ENCODE results near the gene RNF103. TPM values are rescaled to one million over a fixed set of nuclear protein-coding genes. Genes with fewer than 3 reads are reported as not detected.

The RNF103 gene
- total and polyA plus RNA-seq, 4 experiments from 2014 or later: 1.8 to 35.0 (median 20.0) TPM

DNA sequence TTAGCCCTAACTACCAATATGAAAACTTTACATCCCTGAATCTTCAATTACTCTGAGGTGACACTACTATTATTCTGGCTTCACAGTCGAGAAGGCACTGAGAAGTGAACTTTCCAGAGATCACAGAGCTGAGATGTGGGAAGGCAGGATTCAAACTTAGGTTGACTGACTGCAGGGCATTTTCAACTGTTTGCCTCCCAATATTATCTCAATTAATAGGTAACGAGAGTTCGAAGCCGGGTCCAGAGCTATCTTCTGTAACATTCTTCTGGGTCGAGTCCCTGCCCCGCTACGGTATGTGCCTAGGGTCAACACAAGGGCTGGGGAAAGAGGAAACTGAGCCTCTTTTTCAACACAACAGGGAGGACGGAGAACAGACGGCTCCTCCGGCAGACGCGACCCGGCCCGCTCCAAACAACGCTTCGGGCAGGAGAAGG lies 61.2 kb downstream of the RNF103 start:
- Mint-ChIP-seq H3K9me3 (no peaks in the 10 kb centered on the region), H3K4me3 (peak overlapping the region; percentile 95 to 98 (median 98)), H3K27me3 (peaks cover 0 to 4% of the 10 kb centered on the region in 2 donors), H3K36me3 (peaks cover 0 to 21% of the 10 kb centered on the region in 2 donors), H3K4me1 (peaks cover 0 to 38% (median 31%) of the 10 kb centered on the region in 4 donors), H3K27ac (peak overlapping the region; percentile 94 to 99 (median 99))
- POLR2A ChIA-PET (ENCODE audit: partially characterized antibody): interaction anchor here (0.6 to 6.1 kb wide), 9 partner anchors 9 to 120 kb away, joined by 3 to 61 read pairs (median 9); partner anchors contain the start of gene KDM3A
- intact Hi-C loops (cut with micrococcal nuclease): loop anchor here (5.0 kb wide), 1 partner anchor 365 kb away; the partner anchor contains the start of genes IMMT and MRPL35
- no peak for DNase-seq
- Histone ChIP-seq H3K4me3 (ENCODE audit: low read length in 2 of 2) (peak overlapping the region; percentile 85 to 91), H3K27me3 (ENCODE audit: insufficient read depth, low read length) (no peaks in the 10 kb centered on the region), H3K36me3 (ENCODE audit: insufficient read depth, low read length) (no peaks in the 10 kb centered on the region), H3K9me3 (ENCODE audit: control insufficient read depth in 1 of 2, low read length in 2 of 2) (no peaks in the 10 kb centered on the region), H3K27ac (ENCODE audit: low read depth, low read length) (peak overlapping the region; percentile 99), H3K4me1 (ENCODE audit: insufficient read depth, low read length) (peaks cover 43% of the 10 kb centered on the region)
- CTCF ChIA-PET (ENCODE audit: partially characterized antibody): no interaction called here

DNA sequence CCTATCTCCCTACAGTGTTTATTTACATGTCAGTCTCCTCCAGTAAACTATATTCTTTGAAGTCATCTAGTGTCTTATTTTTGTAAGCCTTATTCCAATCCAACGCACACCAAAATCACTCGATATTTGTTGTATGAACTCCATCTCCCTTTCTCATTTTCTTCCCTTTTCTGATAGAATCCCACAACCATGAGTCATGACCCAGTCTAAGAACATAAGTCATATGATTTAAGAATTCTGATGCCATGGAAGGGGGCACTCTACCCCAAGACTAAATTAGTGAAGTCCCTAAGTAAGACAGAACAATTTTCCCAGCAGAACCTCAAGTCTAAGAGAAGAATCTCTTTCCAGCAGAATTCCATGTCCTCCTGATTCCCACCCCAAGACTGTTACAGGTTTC lies 65.8 kb downstream of the RNF103 start:
- Mint-ChIP-seq H3K27ac (no peak overlapping the region), H3K27me3 (no peaks in the 10 kb centered on the region), H3K4me1 (peaks cover 27 to 52% (median 41%) of the 10 kb centered on the region in 4 donors), H3K36me3 (peaks cover 0 to 18% of the 10 kb centered on the region in 2 donors), H3K9me3 (peaks cover 0 to 1% (median 0%) of the 10 kb centered on the region in 8 donors), H3K4me3 (no peak overlapping the region)
- H3K4me3 ChIP-seq (ENCODE audit: low read length in 2 of 2): no peak overlapping the region
- no peaks in the 10 kb centered on the region for H3K36me3 ChIP-seq (ENCODE audit: insufficient read depth, low read length)
- ChIA-PET POLR2A (ENCODE audit: partially characterized antibody) (no interaction called here), CTCF (ENCODE audit: partially characterized antibody) (no interaction called here)
- no peaks in the 10 kb centered on the region for H3K27me3 ChIP-seq (ENCODE audit: insufficient read depth, low read length)
- H3K27ac ChIP-seq (ENCODE audit: low read depth, low read length): no peak overlapping the region
- DNase-seq: no peak
- no peaks in the 10 kb centered on the region for H3K9me3 ChIP-seq (ENCODE audit: control insufficient read depth in 1 of 2, low read length in 2 of 2)
- H3K4me1 ChIP-seq (ENCODE audit: insufficient read depth, low read length): peaks cover 68% of the 10 kb centered on the region
- intact Hi-C loops (cut with micrococcal nuclease): no loop called here

DNA sequence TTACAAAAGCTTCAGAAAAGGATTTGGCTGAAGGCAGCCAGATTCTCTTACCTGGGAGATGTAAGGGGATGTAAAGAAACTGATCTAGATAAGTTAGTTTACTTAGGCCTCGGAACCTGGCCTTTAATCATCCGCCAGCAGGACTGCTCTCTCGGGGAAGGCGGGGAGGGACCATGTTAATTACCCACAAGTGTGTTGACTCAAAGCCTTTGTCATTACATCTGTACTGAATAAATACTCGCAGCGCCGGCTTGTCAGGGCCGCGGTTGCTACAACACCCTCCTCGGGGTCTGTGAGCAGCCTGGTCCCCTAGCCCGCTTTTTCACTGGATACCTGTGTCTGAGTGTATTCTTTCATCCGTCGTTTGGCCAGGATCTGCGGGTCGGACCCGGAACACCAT lies 67.2 kb downstream of the RNF103 start:
- Histone ChIP-seq H3K27ac (ENCODE audit: low read depth, low read length) (no peak overlapping the region), H3K4me3 (ENCODE audit: low read length in 2 of 2) (no peak overlapping the region), H3K36me3 (ENCODE audit: insufficient read depth, low read length) (no peaks in the 10 kb centered on the region), H3K27me3 (ENCODE audit: insufficient read depth, low read length) (no peaks in the 10 kb centered on the region), H3K4me1 (ENCODE audit: insufficient read depth, low read length) (peaks cover 69% of the 10 kb centered on the region), H3K9me3 (ENCODE audit: control insufficient read depth in 1 of 2, low read length in 2 of 2) (no peaks in the 10 kb centered on the region)
- Mint-ChIP-seq H3K36me3 (peaks cover 3 to 14% of the 10 kb centered on the region in 2 donors), H3K9me3 (peaks cover 0 to 1% (median 0%) of the 10 kb centered on the region in 8 donors), H3K4me3 (no peak overlapping the region), H3K27me3 (no peaks in the 10 kb centered on the region), H3K27ac (no peak overlapping the region), H3K4me1 (peaks cover 39 to 54% (median 43%) of the 10 kb centered on the region in 4 donors)
- CTCF ChIA-PET (ENCODE audit: partially characterized antibody): interaction anchor here (1.2 to 1.4 kb wide), 2 partner anchors 27 to 38 kb away, joined by 3 to 4 read pairs; no protein-coding TSS in a partner anchor
- intact Hi-C loops (cut with micrococcal nuclease): no loop called here
- POLR2A ChIA-PET (ENCODE audit: partially characterized antibody): interaction anchor here (0.9 kb wide), 1 partner anchor 66 kb away, joined by 4 read pairs; no protein-coding TSS in a partner anchor
- no peak for DNase-seq

Other genes starting within 250 kb of the RNF103 start
- 100 to 1,000 TPM; 158 to 164 TPM for gene KDM3A, start 182.5 kb downstream of the RNF103 start, total RNA-seq
- gene KDM3A, start 182.5 kb downstream of the RNF103 start, polyA plus RNA-seq: 10 to 100 TPM; 17.2 to 40.1 TPM
- 10 to 100 TPM; 83.3 to 83.6 TPM for gene CHMP3, start 60.4 kb downstream of the RNF103 start, total RNA-seq
- 10 to 100 TPM; 78.5 to 81.3 TPM for gene CHMP3, start 60.4 kb downstream of the RNF103 start, polyA plus RNA-seq
- gene RMND5A, start 96.4 kb upstream of the RNF103 start, total RNA-seq: 10 to 100 TPM; 37.1 to 37.4 TPM
- gene RMND5A, start 96.4 kb upstream of the RNF103 start, polyA plus RNA-seq: 10 to 100 TPM; 11.0 to 17.4 TPM
- gene CD8A, start 167.0 kb upstream of the RNF103 start, total RNA-seq: 1 to 10 TPM in 1 of 2 experiments, under 1 TPM in 1; 0.91 to 1.9 TPM
- 1 to 10 TPM in 1 of 2 donors, under 1 TPM in 1; 0.47 to 1.1 TPM for gene CD8A, start 167.0 kb upstream of the RNF103 start, polyA plus RNA-seq
- 1 to 10 TPM in 1 of 2 experiments, under 1 TPM in 1; 0.73 to 1.1 TPM for gene CD8B, start 238.0 kb upstream of the RNF103 start, total RNA-seq
- under 1 TPM; 0.22 to 0.45 TPM for gene CD8B, start 238.0 kb upstream of the RNF103 start, polyA plus RNA-seq